ENCODE measurements around the gene SYNGAP1. TPM values are rescaled to one million over a fixed set of nuclear protein-coding genes. Genes with fewer than 3 reads are reported as not detected.

The SYNGAP1 gene
- total and polyA plus RNA-seq, 2 donors, result 9.8 to 19.6 TPM

- no peak for DNase-seq (ENCODE audit: extremely low spot score)
- 52% methylated on average over 10 of the region's 10 CpGs for WGBS
- Histone ChIP-seq H3K4me3 (ENCODE audit: low read depth, low read length) (no peak overlapping the region), H3K27ac (ENCODE audit: low read depth) (no peak overlapping the region), H3K4me1 (ENCODE audit: insufficient read depth) (no peaks in the 10 kb centered on the region), H3K36me3 (ENCODE audit: insufficient read depth) (peaks cover 6% of the 10 kb centered on the region)
These were observed 12.7 kb downstream of the SYNGAP1 start for GRCh38 chr6:33432546-33432945.

- DNase-seq (ENCODE audit: extremely low spot score), result no peak
- WGBS, result 96% methylated on average over 1 of the region's 1 CpG
- H3K4me1 ChIP-seq (ENCODE audit: insufficient read depth), result no peaks in the 10 kb centered on the region
- no peak overlapping the region for H3K27ac ChIP-seq (ENCODE audit: low read depth)
- peaks cover 8% of the 10 kb centered on the region for H3K36me3 ChIP-seq (ENCODE audit: insufficient read depth)
- H3K4me3 ChIP-seq (ENCODE audit: low read depth, low read length), result no peak overlapping the region
These were observed 13.2 kb downstream of the SYNGAP1 start for GRCh38 chr6:33433001-33433543.

GRCh38 chr6:33433544-33434191 is 13.8 kb downstream of the SYNGAP1 start:
- H3K4me1 ChIP-seq (ENCODE audit: insufficient read depth), result no peaks in the 10 kb centered on the region
- 14% methylated on average over 16 of the region's 17 CpGs for WGBS
- H3K27ac ChIP-seq (ENCODE audit: low read depth), result no peak overlapping the region
- H3K4me3 ChIP-seq (ENCODE audit: low read depth, low read length), result no peak overlapping the region
- DNase-seq (ENCODE audit: extremely low spot score), result no peak
- peaks cover 8% of the 10 kb centered on the region for H3K36me3 ChIP-seq (ENCODE audit: insufficient read depth)

- 77% methylated on average over 4 of the region's 4 CpGs for WGBS
- Histone ChIP-seq H3K36me3 (ENCODE audit: insufficient read depth) (peaks cover 8% of the 10 kb centered on the region), H3K4me3 (ENCODE audit: low read depth, low read length) (no peak overlapping the region), H3K4me1 (ENCODE audit: insufficient read depth) (no peaks in the 10 kb centered on the region), H3K27ac (ENCODE audit: low read depth) (no peak overlapping the region)
- no peak for DNase-seq (ENCODE audit: extremely low spot score)
These were observed 15.1 kb downstream of the SYNGAP1 start for GRCh38 chr6:33434961-33435360.

- WGBS, result 94% methylated on average over 18 of the region's 18 CpGs
- Histone ChIP-seq H3K4me1 (ENCODE audit: insufficient read depth) (no peaks in the 10 kb centered on the region), H3K27ac (ENCODE audit: low read depth) (no peak overlapping the region), H3K4me3 (ENCODE audit: low read depth, low read length) (no peak overlapping the region), H3K36me3 (ENCODE audit: insufficient read depth) (peaks cover 8% of the 10 kb centered on the region)
- no peak for DNase-seq (ENCODE audit: extremely low spot score)
These were observed 17.8 kb downstream of the SYNGAP1 start for GRCh38 chr6:33437666-33438065.

GRCh38 chr6:33438978-33439594 is 19.2 kb downstream of the SYNGAP1 start:
- DNase-seq (ENCODE audit: extremely low spot score), result no peak
- H3K36me3 ChIP-seq (ENCODE audit: insufficient read depth), result peaks cover 8% of the 10 kb centered on the region
- WGBS, result 91% methylated on average over 3 of the region's 3 CpGs

GRCh38 chr6:33439956-33440648 is 20.2 kb downstream of the SYNGAP1 start:
- no peak for DNase-seq (ENCODE audit: extremely low spot score)
- peaks cover 8% of the 10 kb centered on the region for H3K36me3 ChIP-seq (ENCODE audit: insufficient read depth)
- WGBS, result 75% methylated on average over 9 of the region's 9 CpGs

More at GRCh38 chr6:33438978-33439594, 19.2 kb downstream of the SYNGAP1 start:
- H3K4me3 ChIP-seq (ENCODE audit: low read depth, low read length), result no peak overlapping the region
- H3K27ac ChIP-seq (ENCODE audit: low read depth), result no peak overlapping the region
- no peaks in the 10 kb centered on the region for H3K4me1 ChIP-seq (ENCODE audit: insufficient read depth)

GRCh38 chr6:33440649-33441309 is 20.9 kb downstream of the SYNGAP1 start:
- WGBS, result 85% methylated on average over 19 of the region's 19 CpGs
- Histone ChIP-seq H3K4me1 (ENCODE audit: insufficient read depth) (no peaks in the 10 kb centered on the region), H3K36me3 (ENCODE audit: insufficient read depth) (peaks cover 7% of the 10 kb centered on the region), H3K4me3 (ENCODE audit: low read depth, low read length) (no peak overlapping the region), H3K27ac (ENCODE audit: low read depth) (no peak overlapping the region)
- DNase-seq (ENCODE audit: extremely low spot score), result no peak

More at GRCh38 chr6:33439956-33440648, 20.2 kb downstream of the SYNGAP1 start:
- Histone ChIP-seq H3K4me1 (ENCODE audit: insufficient read depth) (no peaks in the 10 kb centered on the region), H3K4me3 (ENCODE audit: low read depth, low read length) (no peak overlapping the region), H3K27ac (ENCODE audit: low read depth) (no peak overlapping the region)

GRCh38 chr6:33441457-33441856 is 21.6 kb downstream of the SYNGAP1 start:
- DNase-seq (ENCODE audit: extremely low spot score), result no peak
- Histone ChIP-seq H3K4me3 (ENCODE audit: low read depth, low read length) (no peak overlapping the region), H3K27ac (ENCODE audit: low read depth) (no peak overlapping the region), H3K4me1 (ENCODE audit: insufficient read depth) (no peaks in the 10 kb centered on the region), H3K36me3 (ENCODE audit: insufficient read depth) (peaks cover 4% of the 10 kb centered on the region)
- WGBS, result 95% methylated on average over 9 of the region's 9 CpGs

- Histone ChIP-seq H3K4me3 (ENCODE audit: low read depth, low read length) (no peak overlapping the region), H3K36me3 (ENCODE audit: insufficient read depth) (peaks cover 4% of the 10 kb centered on the region), H3K27ac (ENCODE audit: low read depth) (no peak overlapping the region), H3K4me1 (ENCODE audit: insufficient read depth) (no peaks in the 10 kb centered on the region)
- WGBS, result 89% methylated on average over 8 of the region's 8 CpGs
- no peak for DNase-seq (ENCODE audit: extremely low spot score)
These were observed 22.4 kb downstream of the SYNGAP1 start for GRCh38 chr6:33442283-33442682.

GRCh38 chr6:33443025-33443424 is 23.2 kb downstream of the SYNGAP1 start:
- WGBS, result 93% methylated on average over 17 of the region's 17 CpGs
- no peak for DNase-seq (ENCODE audit: extremely low spot score)
- no peak overlapping the region for H3K4me3 ChIP-seq (ENCODE audit: low read depth, low read length)
- no peaks in the 10 kb centered on the region for H3K36me3 ChIP-seq (ENCODE audit: insufficient read depth)
- H3K4me1 ChIP-seq (ENCODE audit: insufficient read depth), result no peaks in the 10 kb centered on the region
- H3K27ac ChIP-seq (ENCODE audit: low read depth), result no peak overlapping the region

- Histone ChIP-seq H3K4me3 (ENCODE audit: low read depth, low read length) (no peak overlapping the region), H3K36me3 (ENCODE audit: insufficient read depth) (no peaks in the 10 kb centered on the region), H3K27ac (ENCODE audit: low read depth) (no peak overlapping the region), H3K4me1 (ENCODE audit: insufficient read depth) (no peaks in the 10 kb centered on the region)
- DNase-seq (ENCODE audit: extremely low spot score), result no peak
- 87% methylated on average over 18 of the region's 18 CpGs for WGBS
These were observed 24.0 kb downstream of the SYNGAP1 start for GRCh38 chr6:33443619-33444504.

Data from urinary bladder (tissue), 4 donors.